Astrocyte (in vitro differentiated cells and primary cell): ENCODE measurements around the gene GPC3. TPM values are rescaled to one million over a fixed set of nuclear protein-coding genes. Genes with fewer than 3 reads are reported as not detected.
A peak's percentile ranks its signal among the peaks of the same experiment; 100 is the strongest.

Experiments used
- DNase-seq: peaks from one replicate; pipeline ENCODE4 v3.0.0-alpha.2; 2010; ENCODE audit warnings: low read depth
- FAIRE-seq: peaks from 2 replicates; lab custom pipeline; 2011; peaks lifted over from hg19 to GRCh38; lab: Jason Lieb, UNC
- H2AFZ ChIP-seq: 2 replicates; pipeline ENCODE4 v1.6.0; 2012; ENCODE audit warnings: low read depth, low read length, inconsistent platforms
- H3K27ac ChIP-seq: 2 replicates; pipeline ENCODE4 v1.5.1; 2011; ENCODE audit warnings: low read depth, low read length, inconsistent platforms
- H3K27me3 ChIP-seq: 2 replicates; pipeline ENCODE4 v1.6.0; 2011; ENCODE audit warnings: low read length, inconsistent platforms; ENCODE audit not compliant: insufficient read depth
- H3K36me3 ChIP-seq: 2 replicates; pipeline ENCODE4 v1.5.1; 2011; ENCODE audit warnings: low read length, inconsistent platforms; ENCODE audit not compliant: insufficient read depth
- H3K4me1 ChIP-seq: 2 replicates; pipeline ENCODE4 v1.5.1; 2011; ENCODE audit warnings: low read length, inconsistent platforms; ENCODE audit not compliant: insufficient read depth
- H3K4me2 ChIP-seq: 2 replicates; pipeline ENCODE4 v1.6.0; 2012; ENCODE audit warnings: low read length, inconsistent platforms
- H3K4me3 ChIP-seq: 2 replicates; pipeline ENCODE4 v1.5.1; 2011; ENCODE audit warnings: low read depth, mild to moderate bottlenecking, low read length, inconsistent platforms; ENCODE audit not compliant: insufficient read depth
- H3K79me2 ChIP-seq: 2 replicates; pipeline ENCODE4 v1.6.0; 2012; ENCODE audit warnings: mild to moderate bottlenecking, low read length, inconsistent platforms; ENCODE audit not compliant: insufficient read depth
- H3K9ac ChIP-seq: 2 replicates; pipeline ENCODE4 v1.6.0; 2012; ENCODE audit warnings: mild to moderate bottlenecking, low read length, inconsistent platforms
- H3K9me3 ChIP-seq: 2 replicates; pipeline ENCODE4 v1.5.1; 2012; ENCODE audit warnings: low read depth, mild to moderate bottlenecking, low read length, inconsistent platforms; ENCODE audit not compliant: insufficient read depth
- H4K20me1 ChIP-seq: 2 replicates; pipeline ENCODE4 v1.6.0; 2012; ENCODE audit warnings: low read length, inconsistent platforms; ENCODE audit not compliant: insufficient read depth
- H3K27ac Mint-ChIP-seq: one replicate; pipeline ENCODE4 v1.8.0; 2021; ENCODE audit warnings: mild to moderate bottlenecking, mixed read lengths; ENCODE audit not compliant: unreplicated experiment
- H3K27me3 Mint-ChIP-seq: one replicate; pipeline ENCODE4 v1.8.0; 2021; ENCODE audit warnings: low read depth, mixed read lengths; ENCODE audit not compliant: unreplicated experiment
- H3K36me3 Mint-ChIP-seq: one replicate; pipeline ENCODE4 v1.8.0; 2021; ENCODE audit warnings: low read depth, mixed read lengths; ENCODE audit not compliant: unreplicated experiment
- H3K4me1 Mint-ChIP-seq: one replicate; pipeline ENCODE4 v1.8.0; 2021; ENCODE audit warnings: low read depth, mixed read lengths; ENCODE audit not compliant: unreplicated experiment
- H3K4me3 Mint-ChIP-seq: one replicate; pipeline ENCODE4 v1.8.0; 2021; ENCODE audit warnings: mild to moderate bottlenecking, moderate library complexity, mixed read lengths; ENCODE audit not compliant: unreplicated experiment
- H3K9me3 Mint-ChIP-seq: one replicate; pipeline ENCODE4 v1.8.0; 2021; ENCODE audit warnings: mild to moderate bottlenecking, mixed read lengths; ENCODE audit not compliant: unreplicated experiment
- EZH2 ChIP-seq: IDR thresholded peaks from 2 replicates; pipeline ENCODE4 v1.6.1; 2012; ENCODE audit warnings: mild to moderate bottlenecking, low read length, inconsistent platforms; ENCODE audit not compliant: insufficient read depth
- total RNA-seq: library from RNA; stranded (reverse); gene quantifications from 2 replicates; pipeline ENCODE4 v1.2.1, GENCODE V29; 2021
- TF ChIP-seq, protein P1 (sequence below): IDR thresholded peaks from 2 replicates; pipeline ENCODE4 v1.5.1; 2011; ENCODE audit warnings: low read depth, mild to moderate bottlenecking, inconsistent platforms, low read length, moderate library complexity; ENCODE audit not compliant: insufficient read depth

GPC3 gene
- total RNA-seq, 1 donor from 2014 or later: 8.2 TPM

DNA sequence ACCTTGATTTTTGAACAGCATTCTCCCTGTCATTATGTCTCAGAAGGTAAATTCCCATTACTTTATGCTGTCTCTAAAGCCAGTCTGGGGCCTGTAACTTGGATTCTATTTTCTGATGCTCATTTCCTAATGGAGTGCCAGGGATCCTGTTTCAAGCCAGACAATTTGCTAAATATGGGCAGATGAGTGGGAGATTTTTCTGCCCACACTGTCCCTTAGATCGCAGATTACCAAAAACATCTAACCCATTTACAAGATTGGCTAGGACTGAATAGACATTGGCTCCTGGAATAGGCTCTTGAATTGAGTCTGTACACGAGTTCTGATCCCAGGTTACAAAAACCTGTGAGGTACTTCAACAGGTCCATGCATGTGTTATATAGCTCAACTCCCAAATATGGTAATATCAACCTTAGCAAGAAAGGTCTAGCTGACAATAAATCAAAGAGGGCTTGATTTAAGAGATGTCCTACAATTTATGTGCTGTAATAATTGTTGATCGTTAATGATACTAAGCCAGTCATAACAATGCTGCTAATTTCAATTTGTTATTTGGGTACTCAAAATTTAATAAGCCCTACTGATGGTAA is 5.7 kb downstream of the GPC3 start:
- Histone ChIP-seq H3K27me3 (peaks cover 8% of the 10 kb centered on the region), H3K4me2 (no peak overlapping the region), H3K4me3 (no peak overlapping the region), H3K9me3 (no peaks in the 10 kb centered on the region), H2AFZ (no peak overlapping the region), H3K9ac (no peak overlapping the region), H3K27ac (no peak overlapping the region), H4K20me1 (no peaks in the 10 kb centered on the region), H3K79me2 (no peaks in the 10 kb centered on the region), H3K36me3 (no peaks in the 10 kb centered on the region), H3K4me1 (no peaks in the 10 kb centered on the region)
- Mint-ChIP-seq H3K36me3 (no peaks in the 10 kb centered on the region), H3K4me1 (no peaks in the 10 kb centered on the region), H3K9me3 (no peaks in the 10 kb centered on the region), H3K4me3 (no peak overlapping the region), H3K27ac (no peak overlapping the region), H3K27me3 (peaks cover 22% of the 10 kb centered on the region)
- FAIRE-seq: no peak
- DNase-seq: no peak
- TF ChIP-seq, protein P1, sequence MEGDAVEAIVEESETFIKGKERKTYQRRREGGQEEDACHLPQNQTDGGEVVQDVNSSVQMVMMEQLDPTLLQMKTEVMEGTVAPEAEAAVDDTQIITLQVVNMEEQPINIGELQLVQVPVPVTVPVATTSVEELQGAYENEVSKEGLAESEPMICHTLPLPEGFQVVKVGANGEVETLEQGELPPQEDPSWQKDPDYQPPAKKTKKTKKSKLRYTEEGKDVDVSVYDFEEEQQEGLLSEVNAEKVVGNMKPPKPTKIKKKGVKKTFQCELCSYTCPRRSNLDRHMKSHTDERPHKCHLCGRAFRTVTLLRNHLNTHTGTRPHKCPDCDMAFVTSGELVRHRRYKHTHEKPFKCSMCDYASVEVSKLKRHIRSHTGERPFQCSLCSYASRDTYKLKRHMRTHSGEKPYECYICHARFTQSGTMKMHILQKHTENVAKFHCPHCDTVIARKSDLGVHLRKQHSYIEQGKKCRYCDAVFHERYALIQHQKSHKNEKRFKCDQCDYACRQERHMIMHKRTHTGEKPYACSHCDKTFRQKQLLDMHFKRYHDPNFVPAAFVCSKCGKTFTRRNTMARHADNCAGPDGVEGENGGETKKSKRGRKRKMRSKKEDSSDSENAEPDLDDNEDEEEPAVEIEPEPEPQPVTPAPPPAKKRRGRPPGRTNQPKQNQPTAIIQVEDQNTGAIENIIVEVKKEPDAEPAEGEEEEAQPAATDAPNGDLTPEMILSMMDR: no peak
- no peak for TF ChIP-seq EZH2

DNA sequence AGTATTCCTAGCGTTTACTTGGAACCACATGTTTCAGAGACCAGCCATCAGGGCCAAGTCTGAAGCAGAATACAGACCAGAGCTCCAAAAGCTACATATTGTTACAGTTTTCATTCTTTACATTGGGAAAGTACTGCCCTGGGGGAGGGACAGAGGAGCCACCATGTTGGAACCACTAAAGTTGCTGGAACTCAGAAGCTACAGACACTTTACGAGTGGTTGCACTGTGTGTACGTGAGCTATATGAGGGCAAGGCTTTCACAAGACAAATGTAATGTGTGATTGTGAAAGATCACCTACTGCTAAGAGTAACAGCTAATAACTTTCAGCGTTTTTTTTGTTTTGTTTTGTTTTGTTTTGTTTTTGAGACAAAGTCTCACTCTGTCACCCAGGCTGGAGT is 11.7 kb downstream of the GPC3 start:
- Mint-ChIP-seq H3K27ac (no peak overlapping the region), H3K9me3 (no peaks in the 10 kb centered on the region), H3K27me3 (peaks cover 3% of the 10 kb centered on the region), H3K4me3 (no peak overlapping the region), H3K36me3 (no peaks in the 10 kb centered on the region), H3K4me1 (peaks cover 7% of the 10 kb centered on the region)
- TF ChIP-seq, protein P1: no peak
- no peak for TF ChIP-seq EZH2
- no peak overlapping the region for H2AFZ ChIP-seq
- no peaks in the 10 kb centered on the region for H3K27me3 ChIP-seq
- H3K4me3 ChIP-seq: no peak overlapping the region
- no peak overlapping the region for H3K4me2 ChIP-seq
- no peak overlapping the region for H3K9ac ChIP-seq
- no peaks in the 10 kb centered on the region for H3K9me3 ChIP-seq
- no peak for FAIRE-seq
- H3K79me2 ChIP-seq: no peaks in the 10 kb centered on the region
- no peaks in the 10 kb centered on the region for H4K20me1 ChIP-seq
- no peak overlapping the region for H3K27ac ChIP-seq
- H3K4me1 ChIP-seq: no peaks in the 10 kb centered on the region
- no peak for DNase-seq
- H3K36me3 ChIP-seq: no peaks in the 10 kb centered on the region

DNA sequence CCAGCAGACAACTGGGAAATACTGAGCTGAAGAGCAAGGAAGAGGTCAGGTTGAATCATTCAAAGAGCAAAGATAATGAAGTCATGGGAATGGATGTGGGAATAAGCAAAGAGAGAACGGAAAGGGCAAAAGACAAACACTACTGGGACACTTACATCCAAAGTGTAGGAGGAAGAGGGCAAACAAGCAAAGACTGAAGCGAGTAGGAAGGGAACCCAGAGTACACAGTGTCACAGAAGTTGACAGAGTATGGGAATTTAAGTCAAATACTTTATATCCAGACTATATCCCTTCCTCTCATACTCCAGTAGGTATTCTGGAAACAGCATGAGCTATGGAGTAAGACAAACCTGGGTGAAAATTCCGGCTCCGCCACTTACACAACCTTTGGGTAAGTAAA is 12.5 kb downstream of the GPC3 start:
- H3K9ac ChIP-seq: no peak overlapping the region
- H3K27ac ChIP-seq: no peak overlapping the region
- DNase-seq: no peak
- no peaks in the 10 kb centered on the region for H3K27me3 ChIP-seq
- TF ChIP-seq, protein P1: no peak
- no peak for TF ChIP-seq EZH2
- peaks cover 3% of the 10 kb centered on the region for H3K27me3 Mint-ChIP-seq
- no peaks in the 10 kb centered on the region for H3K4me1 ChIP-seq
- no peaks in the 10 kb centered on the region for H4K20me1 ChIP-seq
- H3K4me3 Mint-ChIP-seq: no peak overlapping the region
- no peak overlapping the region for H3K27ac Mint-ChIP-seq
- H2AFZ ChIP-seq: no peak overlapping the region
- H3K9me3 ChIP-seq: no peaks in the 10 kb centered on the region
- no peaks in the 10 kb centered on the region for H3K79me2 ChIP-seq
- peaks cover 7% of the 10 kb centered on the region for H3K4me1 Mint-ChIP-seq
- peak; percentile 63 for FAIRE-seq
- no peak overlapping the region for H3K4me3 ChIP-seq
- no peaks in the 10 kb centered on the region for H3K36me3 Mint-ChIP-seq
- no peaks in the 10 kb centered on the region for H3K9me3 Mint-ChIP-seq
- no peaks in the 10 kb centered on the region for H3K36me3 ChIP-seq
- H3K4me2 ChIP-seq: no peak overlapping the region
